Measurements from ENCODE around the gene HEPN1.

DNA sequence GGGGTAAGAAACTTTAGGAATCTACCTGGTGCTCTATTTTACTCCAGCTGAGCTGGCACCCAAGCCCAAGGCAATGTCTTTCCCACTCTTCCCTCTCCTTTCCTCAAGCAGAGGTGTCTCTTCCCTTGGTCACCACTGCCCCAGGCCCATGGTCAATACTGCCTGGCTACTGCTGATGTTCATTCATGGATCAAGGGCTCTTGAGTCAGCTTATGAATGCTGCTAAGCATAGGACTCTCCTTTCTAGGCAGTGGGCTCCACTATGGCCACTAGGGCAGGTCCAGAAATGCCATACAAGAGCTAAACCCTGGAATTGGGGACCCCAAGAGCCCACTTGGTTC, 2.7 kb upstream of the HEPN1 start:
- TF ChIP-seq, protein P1, sequence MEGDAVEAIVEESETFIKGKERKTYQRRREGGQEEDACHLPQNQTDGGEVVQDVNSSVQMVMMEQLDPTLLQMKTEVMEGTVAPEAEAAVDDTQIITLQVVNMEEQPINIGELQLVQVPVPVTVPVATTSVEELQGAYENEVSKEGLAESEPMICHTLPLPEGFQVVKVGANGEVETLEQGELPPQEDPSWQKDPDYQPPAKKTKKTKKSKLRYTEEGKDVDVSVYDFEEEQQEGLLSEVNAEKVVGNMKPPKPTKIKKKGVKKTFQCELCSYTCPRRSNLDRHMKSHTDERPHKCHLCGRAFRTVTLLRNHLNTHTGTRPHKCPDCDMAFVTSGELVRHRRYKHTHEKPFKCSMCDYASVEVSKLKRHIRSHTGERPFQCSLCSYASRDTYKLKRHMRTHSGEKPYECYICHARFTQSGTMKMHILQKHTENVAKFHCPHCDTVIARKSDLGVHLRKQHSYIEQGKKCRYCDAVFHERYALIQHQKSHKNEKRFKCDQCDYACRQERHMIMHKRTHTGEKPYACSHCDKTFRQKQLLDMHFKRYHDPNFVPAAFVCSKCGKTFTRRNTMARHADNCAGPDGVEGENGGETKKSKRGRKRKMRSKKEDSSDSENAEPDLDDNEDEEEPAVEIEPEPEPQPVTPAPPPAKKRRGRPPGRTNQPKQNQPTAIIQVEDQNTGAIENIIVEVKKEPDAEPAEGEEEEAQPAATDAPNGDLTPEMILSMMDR (IDR thresholded peaks at IDR 0.05; ENCODE audit: low read depth, low read length, poor library complexity, severe bottlenecking), result no peak
- TF ChIP-seq EZH2phosphoT487 (IDR thresholded peaks at IDR 0.05; ENCODE audit: borderline replicate concordance, low read length), result no peak

Data from DOHH2 (cell line).